ENCODE data around the gene GFPT2.

DNA sequence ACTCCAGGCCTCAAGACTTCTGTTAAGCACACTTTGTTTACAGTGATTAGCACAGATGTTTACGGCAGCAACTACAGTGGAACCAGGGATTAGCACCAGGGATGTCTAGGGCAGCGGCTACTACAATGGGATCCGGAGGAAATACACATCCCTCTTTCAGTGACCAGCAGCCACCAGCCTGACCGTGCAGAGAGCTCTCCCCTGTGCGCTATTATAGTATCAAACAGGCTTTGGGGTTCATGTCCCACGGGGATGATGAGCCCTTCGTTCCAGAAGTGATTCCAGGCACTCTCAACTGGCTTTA, 21.5 kb downstream of the GFPT2 start:
- TF ChIP-seq CTCF (IDR thresholded peaks at IDR 0.05; ENCODE audit: low read depth, low read length) (no peak), MYC (IDR thresholded peaks at IDR 0.05; ENCODE audit: low read depth, low read length) (no peak)
